Endodermal cell (in vitro differentiated cells): ENCODE measurements around the gene GPC6. TPM values are rescaled to one million over a fixed set of nuclear protein-coding genes. Genes with fewer than 3 reads are reported as not detected.

Source experiments
- DNase-seq: peaks from one replicate; pipeline ENCODE4 v3.0.0-alpha.2; 2017
- H3K27ac ChIP-seq: 2 replicates; pipeline ENCODE4 v1.5.1; 2013; ENCODE audit warnings: mild to moderate bottlenecking, low read depth, low read length, moderate library complexity
- H3K27me3 ChIP-seq: 2 replicates; pipeline ENCODE4 v1.6.1; 2013; ENCODE audit warnings: mild to moderate bottlenecking, low read length, moderate library complexity; ENCODE audit not compliant: insufficient read depth, control insufficient read depth, poor library complexity, severe bottlenecking
- H3K36me3 ChIP-seq: 2 replicates; pipeline ENCODE4 v1.7.0; 2013; ENCODE audit warnings: mild to moderate bottlenecking, low read length, moderate library complexity; ENCODE audit not compliant: control insufficient read depth, insufficient read depth
- H3K4me1 ChIP-seq: one replicate; pipeline ENCODE4 v1.7.0; 2013; ENCODE audit warnings: low read length; ENCODE audit not compliant: control insufficient read depth, insufficient read depth
- H3K4me3 ChIP-seq: 2 replicates; pipeline ENCODE4 v1.5.1; 2013; ENCODE audit warnings: mild to moderate bottlenecking, low read length, moderate library complexity
- H3K9ac ChIP-seq: 2 replicates; pipeline ENCODE4 v1.6.1; 2013; ENCODE audit warnings: mild to moderate bottlenecking, low read length, moderate library complexity; ENCODE audit not compliant: poor library complexity, severe bottlenecking; ENCODE audit errors: extremely low read depth
- H3K9me3 ChIP-seq: 2 replicates; pipeline ENCODE4 v1.6.1; 2013; ENCODE audit warnings: mild to moderate bottlenecking, low read length, moderate library complexity; ENCODE audit not compliant: control insufficient read depth
- H3K27ac Mint-ChIP-seq: 2 replicates; pipeline ENCODE4 v1.8.0; 2020; ENCODE audit warnings: mixed read lengths
- H3K27me3 Mint-ChIP-seq: 2 replicates; pipeline ENCODE4 v1.8.0; 2021; ENCODE audit warnings: mild to moderate bottlenecking, mixed read lengths; ENCODE audit not compliant: insufficient read depth
- H3K36me3 Mint-ChIP-seq: 2 replicates; pipeline ENCODE4 v1.8.0; 2020; ENCODE audit warnings: low read depth, mixed read lengths
- H3K4me1 Mint-ChIP-seq: 2 replicates; pipeline ENCODE4 v1.8.0; 2020; ENCODE audit warnings: mixed read lengths
- H3K4me3 Mint-ChIP-seq: 2 replicates; pipeline ENCODE4 v1.8.0; 2020; ENCODE audit warnings: mild to moderate bottlenecking, moderate library complexity, mixed read lengths
- H3K9me3 Mint-ChIP-seq: 2 replicates; pipeline ENCODE4 v1.8.0; 2020; ENCODE audit warnings: mild to moderate bottlenecking, mixed read lengths
- CTCF ChIP-seq: fragments of 200-600 bp; sonication (generic); conservative IDR thresholded peaks from 2 replicates; pipeline ENCODE4 v1.5.0; 2021; ENCODE audit warnings: antibody characterized with exemption, mild to moderate bottlenecking
- WGBS, 2 experiments: methylation state at CpG; one replicate each; pipeline versions ENCODE4 v1.1.5 to v1.1.7; 2013; ENCODE audit warnings: missing lambda C conversion rate in 2 of 2, mixed read lengths in 1 of 2; ENCODE audit not compliant: insufficient coverage in 1 of 2, insufficient read length in 1 of 2; 5-methylcytosine and 5-hydroxymethylcytosine counted together
- total RNA-seq, 2 donors: library from RNA; stranded (reverse); fragmentation: NEBNext Ultra II Directional in 1 of 2; extraction: Animal tissue kit (Norgen Biotek cat#: 25700) in 1 of 2; gene quantifications; 2 replicates in 1 of 2; 3 replicates in 1 of 2; pipeline ENCODE4 v1.2.1, GENCODE V29; 2021

GPC6 gene
- total RNA-seq, 2 donors from 2014 or later: 69.6 to 80.4 TPM

DNA sequence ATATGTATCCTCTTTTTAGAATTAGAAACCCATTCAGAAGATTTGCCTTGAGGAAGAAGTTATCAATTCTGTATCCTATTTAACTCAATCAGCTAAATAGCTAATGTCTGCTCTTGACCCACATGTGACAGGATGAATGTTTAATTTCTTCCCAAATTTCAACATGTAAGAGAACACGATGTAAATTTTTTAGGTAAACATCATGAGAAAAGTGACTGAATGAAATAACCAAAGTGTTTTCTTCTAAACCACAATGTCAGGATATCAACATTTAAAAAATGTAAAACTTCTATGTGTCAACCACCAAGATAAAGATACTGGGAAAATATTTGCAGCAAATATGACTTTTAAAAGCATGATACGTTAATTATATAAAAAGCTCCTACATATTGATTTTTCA, 950.4 kb downstream of the GPC6 start:
- no peak overlapping the region for H3K27ac ChIP-seq
- H3K4me3 ChIP-seq: no peak overlapping the region
- H3K9me3 ChIP-seq: no peaks in the 10 kb centered on the region
- WGBS, 2 experiments: 100% methylated on average over 2 of the region's 2 CpGs; no CpG with 5 or more reads in 1 of the 2 experiments
- H3K36me3 ChIP-seq: no peaks in the 10 kb centered on the region
- H3K27ac Mint-ChIP-seq: no peak overlapping the region
- no peak for DNase-seq
- H3K27me3 Mint-ChIP-seq: no peaks in the 10 kb centered on the region
- H3K36me3 Mint-ChIP-seq: no peaks in the 10 kb centered on the region
- no peaks in the 10 kb centered on the region for H3K9me3 Mint-ChIP-seq
- H3K4me1 Mint-ChIP-seq: peaks cover 5% of the 10 kb centered on the region
- no peak overlapping the region for H3K9ac ChIP-seq
- no peak overlapping the region for H3K4me3 Mint-ChIP-seq
- no peaks in the 10 kb centered on the region for H3K27me3 ChIP-seq
- no peak for TF ChIP-seq CTCF
- no peaks in the 10 kb centered on the region for H3K4me1 ChIP-seq

GRCh38 chr13:94178625-94179244, 952.1 kb downstream of the GPC6 start:
- Histone ChIP-seq H3K4me3 (no peak overlapping the region), H3K27me3 (no peaks in the 10 kb centered on the region), H3K4me1 (no peaks in the 10 kb centered on the region), H3K27ac (no peak overlapping the region), H3K36me3 (no peaks in the 10 kb centered on the region), H3K9ac (no peak overlapping the region), H3K9me3 (no peaks in the 10 kb centered on the region)
- H3K27ac Mint-ChIP-seq: no peak overlapping the region
- H3K4me3 Mint-ChIP-seq: no peak overlapping the region
- WGBS, 2 experiments: 89 to 91% methylated on average over 5 of the region's 5 CpGs
- DNase-seq: no peak
- H3K36me3 Mint-ChIP-seq: no peaks in the 10 kb centered on the region
- no peak for TF ChIP-seq CTCF
- H3K4me1 Mint-ChIP-seq: peaks cover 5% of the 10 kb centered on the region
- H3K9me3 Mint-ChIP-seq: no peaks in the 10 kb centered on the region
- H3K27me3 Mint-ChIP-seq: no peaks in the 10 kb centered on the region

GRCh38 chr13:94181461-94182107, 955.0 kb downstream of the GPC6 start:
- no peak overlapping the region for H3K4me3 ChIP-seq
- no peaks in the 10 kb centered on the region for H3K36me3 ChIP-seq
- Mint-ChIP-seq H3K9me3 (no peaks in the 10 kb centered on the region), H3K36me3 (peaks cover 7% of the 10 kb centered on the region), H3K4me3 (no peak overlapping the region), H3K27ac (no peak overlapping the region), H3K4me1 (peaks cover 5% of the 10 kb centered on the region), H3K27me3 (no peaks in the 10 kb centered on the region)
- no peak overlapping the region for H3K27ac ChIP-seq
- no peaks in the 10 kb centered on the region for H3K4me1 ChIP-seq
- no peak for TF ChIP-seq CTCF
- H3K9ac ChIP-seq: no peak overlapping the region
- 93% methylated on average over 1 of the region's 1 CpG; no CpG with 5 or more reads in 1 of the 2 experiments for WGBS, 2 experiments
- no peaks in the 10 kb centered on the region for H3K27me3 ChIP-seq
- H3K9me3 ChIP-seq: no peaks in the 10 kb centered on the region
- no peak for DNase-seq
